K562 (cell line): Measurements from ENCODE around the gene DYDC1. TPM values are rescaled to one million over a fixed set of nuclear protein-coding genes. Genes with fewer than 3 reads are reported as not detected.

ENCODE experiments used
- ATAC-seq: fragments of 200-7000 bp; cut with Tn5 transposase; 3 replicates; pipeline ENCODE4 v1.9.1; 2020; ENCODE audit warnings: moderate library complexity
- BruUV-seq: library from RNA; stranded (reverse); fragments of 400-500 nt; replicated peaks from 2 replicates; lab custom pipeline; 2021; lab: Mats Ljungman, UMichigan
- CTCF ChIA-PET: fragments of 300-600 bp; formaldehyde crosslinking; extraction: SDS; loops from one replicate; lab custom pipeline; 2021; ENCODE audit warnings: low intra/inter-chr PET ratio; lab: Yijun Ruan, JAX
- POLR2A ChIA-PET: fragments of 300-600, 350-650 bp; sonication (Branson Sonifier 250); formaldehyde crosslinking; extraction: SDS; loops from one replicate; lab custom pipeline; 2021; ENCODE audit warnings: antibody characterized with exemption, inconsistent platforms; lab: Yijun Ruan, JAX
- DNase-seq, 4 experiments: peaks; one replicate each; pipeline versions ENCODE4 v3.0.0 to v3.0.0-alpha.2; 2011 to 2018; ENCODE audit warnings: low spot score in 3 of 4, mixed read lengths in 3 of 4; ENCODE audit errors: extremely low read depth in 1 of 4
- FAIRE-seq: peaks from 2 replicates; lab custom pipeline; 2011; peaks lifted over from hg19 to GRCh38; lab: Jason Lieb, UNC
- H2AFZ ChIP-seq: 2 replicates; pipeline ENCODE4 v1.6.0; 2011; ENCODE audit warnings: low read depth, low read length, control low read depth, inconsistent platforms
- H3K27ac ChIP-seq: fragments of 200-600 bp; 3 replicates; pipeline ENCODE4 v1.8.0; 2011; ENCODE audit warnings: low read depth, mild to moderate bottlenecking, control low read depth, inconsistent platforms, low read length, moderate library complexity, mixed read lengths; ENCODE audit errors: extremely low read depth
- H3K27me3 ChIP-seq, 2 experiments: fragments of 300-600 bp in 1 of 2; 2 replicates in 1 of 2; 3 replicates in 1 of 2; pipeline versions ENCODE4 v1.6.0 to v1.8.0; 2011; ENCODE audit warnings: inconsistent platforms in 2 of 2, low read length in 2 of 2, mild to moderate bottlenecking in 1 of 2, mixed read lengths in 1 of 2, moderate library complexity in 1 of 2; ENCODE audit not compliant: control insufficient read depth in 2 of 2, insufficient read depth in 2 of 2
- H3K36me3 ChIP-seq: fragments of 300-600 bp; 3 replicates; pipeline ENCODE4 v1.8.0; 2011; ENCODE audit warnings: mild to moderate bottlenecking, low read length, inconsistent platforms; ENCODE audit not compliant: control insufficient read depth, insufficient read depth
- H3K4me1 ChIP-seq, 2 experiments: fragments of 200-600 bp in 1 of 2; replicated peaks in 1 of 2; 2 replicates in 1 of 2; 3 replicates in 1 of 2; pipeline versions ENCODE4 v1.5.1 to v1.8.0; 2011; ENCODE audit warnings: inconsistent platforms in 2 of 2, low read length in 2 of 2, mild to moderate bottlenecking in 1 of 2, mixed read lengths in 1 of 2, moderate library complexity in 1 of 2; ENCODE audit not compliant: control insufficient read depth in 2 of 2, insufficient read depth in 2 of 2
- H3K4me2 ChIP-seq: 2 replicates; pipeline ENCODE4 v1.6.1; 2011; ENCODE audit warnings: low read length, control low read depth, inconsistent platforms, mixed read lengths; ENCODE audit not compliant: insufficient read depth
- H3K4me3 ChIP-seq: fragments of 200-600 bp; sonication (generic), shearing (Covaris generic); 2 replicates; pipeline ENCODE4 v1.5.1; 2016; ENCODE audit warnings: control low read depth, inconsistent platforms
- H3K79me2 ChIP-seq: fragments of 200-600 bp; 3 replicates; pipeline ENCODE4 v1.8.0; 2011; ENCODE audit warnings: low read length, inconsistent platforms; ENCODE audit not compliant: control insufficient read depth, insufficient read depth
- H3K9ac ChIP-seq, 2 experiments: 2 replicates each; pipeline versions ENCODE4 v1.6.0 to v1.6.1; 2011; ENCODE audit warnings: low read depth in 2 of 2, low read length in 2 of 2, control low read depth in 1 of 2, inconsistent platforms in 1 of 2, mild to moderate bottlenecking in 1 of 2, mixed read lengths in 1 of 2; ENCODE audit not compliant: insufficient read depth in 1 of 2
- H3K9me1 ChIP-seq: one replicate; pipeline ENCODE4 v1.6.0; 2011; ENCODE audit warnings: inconsistent platforms, mild to moderate bottlenecking, low read length, moderate library complexity; ENCODE audit not compliant: control insufficient read depth, insufficient read depth
- H3K9me3 ChIP-seq: replicated peaks from 2 replicates; pipeline ENCODE4 v1.5.1; 2011; ENCODE audit warnings: low read depth, low read length, inconsistent platforms; ENCODE audit not compliant: control insufficient read depth, insufficient read depth
- H4K20me1 ChIP-seq: replicated peaks from 2 replicates; pipeline ENCODE4 v1.6.1; 2011; ENCODE audit warnings: low read length, inconsistent platforms, mixed read lengths; ENCODE audit not compliant: control insufficient read depth, insufficient read depth
- CEBPB ChIP-seq: fragments of 450-650 bp; IDR thresholded peaks from 2 replicates; pipeline ENCODE4 v1.6.1; 2016; ENCODE audit warnings: missing genetic modification characterization, missing compliant biosample characterization
- CEBPG ChIP-seq, 3 experiments: fragments of 200-800 bp in 1 of 3; sonication (Bioruptor generic) in 1 of 3; sonication (generic) in 1 of 3; formaldehyde crosslinking in 1 of 3; IDR thresholded peaks in 2 of 3; conservative IDR thresholded peaks in 1 of 3; 2 replicates each; pipeline versions ENCODE4 v1.6.1 to v1.8.0; 2016 to 2022; ENCODE audit warnings: missing compliant biosample characterization in 2 of 3, missing genetic modification characterization in 2 of 3, mild to moderate bottlenecking in 1 of 3, missing genetic modification reagents in 1 of 3
- HBP1 ChIP-seq: fragments of 450-650 bp; formaldehyde crosslinking; IDR thresholded peaks from 2 replicates; pipeline ENCODE4 v1.4.0; 2022; ENCODE audit warnings: missing genetic modification characterization
- MAFF ChIP-seq: IDR thresholded peaks from 2 replicates; pipeline ENCODE4 v1.6.1; 2012; ENCODE audit warnings: low read length, improper control_type of control experiment
- NFATC3 ChIP-seq: fragments of 450-650 bp; IDR thresholded peaks from 2 replicates; pipeline ENCODE4 v1.6.1; 2017; ENCODE audit warnings: mild to moderate bottlenecking
- WGBS: fragments of 100-300 bp; shearing (Covaris generic); methylation state at CpG from one replicate; pipeline ENCODE4 v1.1.6; 2016; ENCODE audit warnings: low coverage, mixed read lengths; ENCODE audit not compliant: insufficient coverage; ENCODE audit errors: missing lambda C conversion rate; 5-methylcytosine and 5-hydroxymethylcytosine counted together
- in situ Hi-C: fragments of 300-500 bp; cut with MboI; formaldehyde crosslinking; loops from 4 replicates; pipeline ENCODE4 v1.15.0; 2018; ENCODE audit warnings: inconsistent platforms, mixed read lengths
- intact Hi-C: fragments of 100-400 bp; cut with micrococcal nuclease; formaldehyde crosslinking; loops from 2 replicates; pipeline ENCODE4 v1.14.2; 2022
- polyA plus RNA-seq, 8 experiments: library from polyadenylated mRNA; depleted of rRNA in 4 of 8; stranded (reverse) in 5 of 8; unstranded in 3 of 8; fragments of >200 nt; fragmentation: Nextera tagmentation in 2 of 8; fragmentation: Illumina TruSeq in 1 of 8; extraction: Ambion mirVana in 2 of 8; extraction: Trizol in 1 of 8; gene quantifications; 2 replicates each; pipeline versions ENCODE4 v1.2.1 to v1.2.3, GENCODE V29; 2011 to 2014; ENCODE audit warnings: inconsistent platforms in 1 of 8, missing spikeins in 1 of 8
- total RNA-seq, 7 experiments: library from RNA; depleted of rRNA in 6 of 7; stranded (reverse); fragments of >200 nt in 6 of 7; fragmentation: Illumina TruSeq in 2 of 7; extraction: Trizol in 2 of 7; gene quantifications; 2 replicates each; pipeline versions ENCODE4 v1.2.1 to v1.2.3, GENCODE V29; 2011 to 2021; ENCODE audit warnings: low replicate concordance in 1 of 7

The DYDC1 gene
- total and polyA plus RNA-seq, 9 of the 15 experiments (the other 6 are each of a cell fraction or from before 2014, with no cell fraction given) = not detected

GRCh38 chr10:80394358-80394916 lies 37.9 kb upstream of the DYDC1 start (continued):
- no peak for TF ChIP-seq NFATC3

- 0% methylated on average over 6 of the region's 6 CpGs for WGBS
- FAIRE-seq = no peak
- Histone ChIP-seq H3K27me3 (peaks cover 21 to 53% of the 10 kb centered on the region in 2 experiments), H3K9me3 (no peaks in the 10 kb centered on the region), H3K27ac (no peak overlapping the region), H2AFZ (no peak overlapping the region), H3K4me1 (no peaks in the 10 kb centered on the region), H4K20me1 (no peaks in the 10 kb centered on the region), H3K36me3 (no peaks in the 10 kb centered on the region), H3K9ac (no peak overlapping the region), H3K9me1 (no peaks in the 10 kb centered on the region), H3K4me2 (no peak overlapping the region), H3K79me2 (no peaks in the 10 kb centered on the region), H3K4me3 (no peak overlapping the region)
- no TSS peak for BruUV-seq
- in situ Hi-C loops = no loop called here
- CTCF ChIA-PET = no interaction called here
- TF ChIP-seq HBP1 (CRISPR knock-in tag) = no peak
- no peak for TF ChIP-seq CEBPG (CRISPR knock-in tag; IDR thresholded peaks at IDR 0.05)
- peak; percentile 24 to 66; a peak in 1 of 4 replicates for TF ChIP-seq CEBPG (tag; conservative IDR thresholded peaks at IDR 0.05 in 1 of 2, IDR thresholded peaks at IDR 0.05 in 1 of 2)
- TF ChIP-seq CEBPB = peak; percentile 77
- no peak for TF ChIP-seq MAFF
- POLR2A ChIA-PET = no interaction called here
- no peak for DNase-seq
- no peak for ATAC-seq
- intact Hi-C loops = no loop called here
Observed at GRCh38 chr10:80392250-80392649, 35.7 kb upstream of the DYDC1 start.
